Esophagus muscularis mucosa (tissue), 4 donors: ENCODE measurements around the gene LHFPL6.

Experiments used
- EP300 ChIP-seq: sonication (generic); formaldehyde crosslinking; IDR thresholded peaks from one replicate; pipeline ENCODE4 v1.6.1; 2017; ENCODE audit warnings: antibody characterized with exemption
- POLR2A ChIP-seq: fragments of 450-650 bp; IDR thresholded peaks from one replicate; pipeline ENCODE4 v1.6.1; 2017; ENCODE audit warnings: antibody characterized with exemption, moderate library complexity, mild to moderate bottlenecking, low read depth
- POLR2AphosphoS5 ChIP-seq, 2 donors: sonication (generic); formaldehyde crosslinking; IDR thresholded peaks; one replicate each; pipeline ENCODE4 v1.6.1; 2017; ENCODE audit warnings: antibody characterized with exemption in 2 of 2
- TF ChIP-seq, protein P1 (sequence below), 3 experiments: fragments of 200-600 bp in 2 of 3; fragments of 450-650 bp in 1 of 3; sonication (generic) in 2 of 3; IDR thresholded peaks; one replicate each; pipeline ENCODE4 v1.5.1; 2017 to 2019; ENCODE audit warnings: antibody characterized with exemption in 3 of 3, mild to moderate bottlenecking in 2 of 3, moderate library complexity in 1 of 3

- no peak for TF ChIP-seq POLR2A
- TF ChIP-seq, protein P1, sequence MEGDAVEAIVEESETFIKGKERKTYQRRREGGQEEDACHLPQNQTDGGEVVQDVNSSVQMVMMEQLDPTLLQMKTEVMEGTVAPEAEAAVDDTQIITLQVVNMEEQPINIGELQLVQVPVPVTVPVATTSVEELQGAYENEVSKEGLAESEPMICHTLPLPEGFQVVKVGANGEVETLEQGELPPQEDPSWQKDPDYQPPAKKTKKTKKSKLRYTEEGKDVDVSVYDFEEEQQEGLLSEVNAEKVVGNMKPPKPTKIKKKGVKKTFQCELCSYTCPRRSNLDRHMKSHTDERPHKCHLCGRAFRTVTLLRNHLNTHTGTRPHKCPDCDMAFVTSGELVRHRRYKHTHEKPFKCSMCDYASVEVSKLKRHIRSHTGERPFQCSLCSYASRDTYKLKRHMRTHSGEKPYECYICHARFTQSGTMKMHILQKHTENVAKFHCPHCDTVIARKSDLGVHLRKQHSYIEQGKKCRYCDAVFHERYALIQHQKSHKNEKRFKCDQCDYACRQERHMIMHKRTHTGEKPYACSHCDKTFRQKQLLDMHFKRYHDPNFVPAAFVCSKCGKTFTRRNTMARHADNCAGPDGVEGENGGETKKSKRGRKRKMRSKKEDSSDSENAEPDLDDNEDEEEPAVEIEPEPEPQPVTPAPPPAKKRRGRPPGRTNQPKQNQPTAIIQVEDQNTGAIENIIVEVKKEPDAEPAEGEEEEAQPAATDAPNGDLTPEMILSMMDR (IDR thresholded peaks at IDR 0.05): no peak
- TF ChIP-seq EP300: no peak
- TF ChIP-seq POLR2AphosphoS5 (IDR thresholded peaks at IDR 0.05): no peak
These were observed 228.2 kb downstream of the LHFPL6 start for GRCh38 chr13:39374741-39375189.
